ENCODE data around the gene CTDSPL2.
"Not testable (repeated sequence)": the region's sequence is repeated elsewhere in the genome, so short reads cannot be mapped to it uniquely, and the experiment has no call there.

Gene CTDSPL2

GRCh38 chr15:44489464-44489863 lies 62.0 kb downstream of the CTDSPL2 start:
- no peak for DNase-seq

GRCh38 chr15:44490622-44491021 lies 63.2 kb downstream of the CTDSPL2 start:
- DNase-seq, result no peak

DNA sequence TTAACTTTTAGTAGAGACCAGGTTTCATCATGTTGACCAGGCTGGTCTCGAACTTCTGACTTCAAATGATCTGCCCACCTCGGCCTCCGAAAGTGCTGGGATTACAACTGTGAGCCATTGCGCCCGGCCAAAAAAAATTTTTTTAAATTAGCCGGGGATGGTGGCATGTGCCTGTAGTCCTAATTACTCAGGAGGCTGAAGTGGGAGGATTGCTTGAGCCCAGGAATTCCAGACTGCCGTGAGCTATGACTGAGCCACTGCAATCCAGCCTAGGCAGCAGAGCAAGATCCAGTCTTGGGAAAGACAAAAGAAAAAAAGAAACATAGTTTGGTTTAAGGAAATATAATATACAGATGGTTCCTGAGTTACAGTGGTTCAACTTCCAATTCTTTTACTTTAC lies 64.6 kb downstream of the CTDSPL2 start:
- DNase-seq, result no peak

DNA sequence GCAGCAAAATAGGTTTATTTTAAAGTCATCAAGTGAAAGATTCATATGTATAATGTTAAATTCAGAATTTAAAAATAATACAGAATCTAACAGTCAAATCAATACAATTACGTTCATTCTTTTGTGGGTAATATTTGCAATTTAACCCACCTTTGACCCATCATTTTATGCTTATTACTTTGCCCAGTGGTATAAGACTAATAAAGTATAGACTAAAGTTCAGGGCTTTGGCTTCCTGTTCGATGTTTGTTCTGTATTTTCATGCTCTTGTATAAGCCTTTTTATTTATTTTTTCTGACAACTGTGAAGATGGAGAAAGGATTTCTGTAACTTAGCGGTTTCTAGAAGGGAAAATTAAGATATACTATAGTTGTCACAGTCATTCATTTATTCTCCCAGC lies 65.2 kb downstream of the CTDSPL2 start:
- no peak for DNase-seq

DNA sequence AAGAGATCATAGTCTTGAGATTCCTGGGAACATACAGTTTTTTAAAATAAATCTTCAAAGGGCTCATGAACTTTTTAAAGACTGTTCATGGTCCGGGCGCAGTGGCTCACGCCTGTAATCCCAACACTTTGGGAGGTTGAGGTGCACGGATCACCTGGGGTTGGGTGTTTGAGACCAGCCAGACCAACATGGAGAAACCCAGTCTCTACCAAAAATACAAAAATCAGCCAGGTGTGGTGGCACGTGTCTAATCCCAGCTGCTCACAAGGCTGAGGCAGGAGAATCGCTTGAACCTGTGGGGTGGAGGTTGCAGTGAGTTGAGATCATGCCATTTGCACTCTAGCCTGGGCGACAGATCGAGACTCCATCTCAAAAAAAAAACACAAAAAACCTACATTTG lies 68.1 kb downstream of the CTDSPL2 start:
- DNase-seq, result no peak

- no peak for DNase-seq
Observed at GRCh38 chr15:44500555-44500954, 73.1 kb downstream of the CTDSPL2 start.

GRCh38 chr15:44501768-44502366 lies 74.4 kb downstream of the CTDSPL2 start:
- DNase-seq, result no peak

- no peak for DNase-seq
Observed at GRCh38 chr15:44516436-44516835, 89.0 kb downstream of the CTDSPL2 start.

GRCh38 chr15:44519537-44519936 lies 92.1 kb downstream of the CTDSPL2 start:
- DNase-seq, result no peak

DNA sequence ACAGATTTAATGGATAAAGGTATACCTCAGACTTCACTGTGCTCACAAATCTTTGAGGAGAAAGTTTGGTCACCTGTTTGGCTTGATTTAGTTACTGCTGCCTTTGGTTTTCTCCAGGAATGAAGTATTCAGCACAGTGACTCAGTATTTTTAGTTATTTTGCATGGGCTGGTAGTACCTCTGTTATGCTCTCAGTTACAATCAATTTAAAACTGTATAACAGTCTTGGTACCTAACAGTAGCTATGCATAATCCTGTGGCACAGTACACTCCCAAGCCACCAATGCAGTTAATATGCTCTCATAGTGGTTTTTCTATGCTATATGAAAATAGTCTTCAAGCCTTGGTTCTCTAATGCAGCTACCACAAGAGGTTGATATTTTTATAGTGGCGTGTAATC lies 97.6 kb downstream of the CTDSPL2 start:
- DNase-seq, result no peak

DNA sequence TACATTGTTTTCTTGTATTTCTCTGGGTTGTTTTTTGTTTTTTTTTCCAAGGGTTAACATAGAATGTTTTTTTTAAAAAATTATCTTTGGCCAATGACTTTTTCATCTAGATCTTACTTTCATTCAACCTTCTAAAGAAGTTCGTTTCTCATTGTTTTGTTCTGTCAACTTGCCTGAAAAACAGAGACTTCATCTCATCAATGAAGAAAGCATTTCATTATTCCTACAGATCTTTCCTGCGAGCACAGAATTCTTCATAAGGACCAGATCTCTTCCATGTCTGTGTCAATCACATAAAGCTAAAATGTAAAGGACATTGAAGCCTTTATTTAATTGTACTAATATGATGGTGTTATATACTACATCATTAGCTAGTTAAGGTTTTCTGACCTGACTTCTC lies 99.8 kb downstream of the CTDSPL2 start:
- DNase-seq, result no peak

DNA sequence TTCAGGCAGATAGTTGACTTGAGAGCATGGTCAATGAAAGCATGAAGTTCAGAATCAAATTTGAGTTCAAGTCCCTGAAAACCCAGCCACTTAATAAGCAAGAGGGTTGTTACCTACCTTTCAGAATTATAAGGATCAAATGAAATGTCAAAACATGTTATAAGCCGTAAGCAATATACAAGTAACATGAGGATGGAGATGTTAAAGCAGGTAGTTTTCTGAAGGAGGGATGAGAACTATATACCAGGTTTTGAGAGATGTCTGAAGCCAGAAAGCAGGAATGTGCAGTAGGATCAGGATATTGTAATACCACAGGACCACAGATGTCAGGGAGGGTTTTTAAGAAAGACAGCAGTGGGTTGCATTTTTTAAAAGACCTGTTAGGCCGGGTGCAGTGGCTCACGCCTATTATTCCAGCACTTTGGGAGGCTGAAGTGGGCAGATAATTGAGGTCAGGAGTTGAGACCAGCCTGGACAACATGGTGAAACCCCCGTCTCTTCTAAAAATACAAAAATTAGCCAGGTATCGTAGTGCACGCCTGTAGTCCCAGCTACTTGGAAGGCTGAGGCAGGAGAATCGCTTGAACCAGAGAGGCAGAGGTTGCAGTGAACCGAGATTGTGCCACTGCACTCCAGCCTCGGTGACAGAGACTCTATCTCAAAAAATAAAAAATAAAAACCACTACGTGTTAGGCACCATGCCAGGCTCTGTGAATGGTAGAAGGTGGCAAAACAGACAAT lies 102.6 kb downstream of the CTDSPL2 start:
- DNase-seq, result no peak

DNA sequence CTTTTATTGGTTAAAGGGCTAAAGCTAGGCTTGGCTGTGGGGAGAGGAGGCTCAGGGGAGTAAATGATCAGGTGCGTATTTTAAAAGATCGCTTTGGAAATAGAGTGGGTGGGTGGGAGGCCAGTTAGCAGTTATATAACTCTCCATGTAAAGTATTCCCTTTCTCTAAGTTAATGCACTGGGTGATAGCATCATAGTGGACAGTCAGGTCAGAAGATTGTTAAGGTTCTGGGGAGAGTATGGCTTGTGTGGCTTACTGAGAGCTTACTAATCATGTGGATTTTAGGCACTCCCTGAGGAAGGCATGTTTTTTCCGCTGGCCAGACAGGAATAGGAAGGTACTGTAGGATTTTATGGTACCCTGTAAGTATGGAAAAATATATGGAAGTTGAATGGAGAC lies 103.2 kb downstream of the CTDSPL2 start:
- no peak for DNase-seq

DNA sequence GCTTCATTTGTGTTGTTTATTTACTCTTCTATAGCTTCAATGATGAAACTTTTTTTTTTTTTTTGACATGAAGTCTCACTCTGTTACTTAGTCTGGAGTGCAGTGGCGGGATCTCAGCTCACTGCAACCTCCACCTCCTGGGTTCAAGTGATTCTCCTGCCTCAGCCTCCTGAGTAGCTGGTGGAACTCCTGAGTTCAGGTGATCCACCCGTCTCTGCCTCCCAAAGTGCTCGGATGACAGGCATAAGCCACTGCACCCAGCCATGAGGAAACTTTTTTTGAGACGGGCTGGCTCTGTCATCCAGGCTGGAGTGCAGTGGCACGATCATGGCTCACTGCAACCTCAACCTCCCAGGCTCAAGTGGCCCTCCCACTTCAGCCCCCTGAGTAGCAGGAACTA lies 104.8 kb downstream of the CTDSPL2 start:
- not testable (repeated sequence) for DNase-seq

DNA sequence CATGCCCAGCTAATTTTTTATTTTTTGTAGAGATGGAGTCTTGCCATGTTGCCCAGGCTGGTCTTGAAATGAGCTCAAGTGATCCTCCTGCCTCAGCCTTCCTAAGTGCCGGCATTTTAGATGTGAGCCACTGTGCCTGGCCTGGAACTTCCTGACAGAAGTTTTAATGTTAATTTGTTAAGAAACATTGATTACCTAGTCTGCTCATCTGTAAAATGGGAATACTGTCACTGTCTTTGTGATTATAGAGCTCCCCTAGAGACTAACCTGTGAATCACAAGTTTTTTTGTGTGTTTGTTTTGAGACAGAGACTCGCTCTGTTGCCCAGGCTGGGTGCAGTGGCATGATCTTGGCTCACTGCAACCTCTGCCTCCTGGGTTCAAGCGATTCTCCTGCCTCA lies 105.3 kb downstream of the CTDSPL2 start:
- DNase-seq, result no peak

DNA sequence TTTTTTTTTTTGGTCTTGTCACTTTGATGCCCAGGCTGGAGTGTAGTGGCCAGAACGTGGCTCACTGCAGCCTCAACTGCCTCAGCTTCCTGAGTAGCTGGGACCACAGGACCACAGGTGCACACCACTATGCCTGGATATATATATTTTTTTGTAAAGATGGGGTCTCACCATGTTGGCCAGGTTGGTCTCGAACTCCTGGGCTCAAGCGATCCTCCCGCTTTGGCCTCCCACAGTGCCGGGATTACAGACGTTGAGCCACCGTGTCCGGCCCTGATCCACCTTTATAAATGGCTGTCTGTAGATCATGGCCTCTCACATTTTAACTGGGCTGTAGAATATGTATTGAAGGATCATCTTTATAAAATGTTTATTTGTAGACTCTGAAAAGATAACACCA lies 107.7 kb downstream of the CTDSPL2 start:
- DNase-seq, result no peak

- no peak for DNase-seq
Observed at GRCh38 chr15:44535523-44536301, 108.3 kb downstream of the CTDSPL2 start.

GRCh38 chr15:44536302-44536961 lies 109.0 kb downstream of the CTDSPL2 start:
- DNase-seq, result peak; percentile 83

DNA sequence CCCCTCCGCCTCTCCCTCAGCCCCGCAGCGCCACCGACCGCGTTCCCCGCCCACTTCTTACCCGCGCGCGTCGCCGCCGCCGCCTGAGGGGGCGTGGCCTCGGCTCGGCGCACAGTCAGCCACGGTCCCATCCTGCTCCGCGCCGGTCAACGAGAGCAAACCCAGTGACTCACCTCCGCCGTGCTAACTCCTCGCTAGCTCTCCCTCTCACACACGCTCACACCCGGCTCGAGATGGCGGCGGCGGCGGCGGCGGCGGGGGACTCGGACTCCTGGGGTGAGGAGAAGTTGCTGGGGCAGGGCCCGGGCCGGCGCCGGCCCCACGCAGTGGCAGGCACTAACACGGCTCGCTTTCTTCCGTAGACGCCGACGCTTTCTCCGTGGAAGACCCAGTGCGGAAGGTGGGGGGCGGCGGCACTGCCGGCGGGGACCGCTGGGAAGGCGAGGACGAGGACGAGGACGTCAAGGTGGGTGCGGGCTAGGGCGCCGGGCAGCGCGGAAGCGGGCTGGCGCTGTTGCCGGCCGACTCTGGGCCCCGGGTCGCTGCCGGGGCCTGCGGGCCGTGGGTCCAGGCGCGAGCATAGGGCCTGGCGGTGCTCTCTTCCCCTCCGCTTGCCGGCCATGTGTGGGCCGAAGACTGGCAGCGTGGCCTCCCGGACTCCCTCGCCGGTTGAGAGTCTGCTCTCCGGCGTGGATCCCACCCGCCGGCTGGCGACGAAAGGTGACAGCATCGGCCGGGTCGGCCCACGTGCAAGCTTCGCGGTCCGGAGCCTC lies 109.7 kb downstream of the CTDSPL2 start, which contains the start of gene EIF3J:
Gene EIF3J (plus strand): TSS at position 186 of the 773 bp plus-strand sequence. CDS start 48 bp downstream, at position 234.
- peak; percentile 83 for DNase-seq

DNA sequence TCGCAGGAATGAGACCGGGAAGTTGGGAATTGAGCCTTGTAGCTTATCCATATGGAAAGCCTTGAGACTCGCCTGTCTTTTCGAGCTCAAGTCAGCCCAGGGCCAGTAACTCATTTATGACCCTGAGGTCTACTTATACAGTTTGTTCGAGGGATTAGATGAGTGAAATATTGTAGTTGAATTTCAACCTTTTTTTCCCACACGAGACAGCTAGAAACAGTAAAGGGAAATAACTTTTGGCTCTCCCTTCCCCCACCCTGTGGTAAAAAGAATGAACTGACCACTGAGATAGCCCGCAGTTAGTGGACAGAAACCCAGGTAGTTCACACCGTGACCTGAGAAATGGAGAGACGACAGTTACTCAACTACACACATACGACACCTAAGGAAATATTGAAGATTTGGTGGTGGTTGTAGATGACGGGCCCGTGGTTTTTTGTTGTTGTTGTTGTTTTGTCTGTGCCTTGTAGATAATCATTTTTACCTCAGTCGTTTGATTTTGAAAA lies 110.4 kb downstream of the CTDSPL2 start:
- no peak for DNase-seq

DNA sequence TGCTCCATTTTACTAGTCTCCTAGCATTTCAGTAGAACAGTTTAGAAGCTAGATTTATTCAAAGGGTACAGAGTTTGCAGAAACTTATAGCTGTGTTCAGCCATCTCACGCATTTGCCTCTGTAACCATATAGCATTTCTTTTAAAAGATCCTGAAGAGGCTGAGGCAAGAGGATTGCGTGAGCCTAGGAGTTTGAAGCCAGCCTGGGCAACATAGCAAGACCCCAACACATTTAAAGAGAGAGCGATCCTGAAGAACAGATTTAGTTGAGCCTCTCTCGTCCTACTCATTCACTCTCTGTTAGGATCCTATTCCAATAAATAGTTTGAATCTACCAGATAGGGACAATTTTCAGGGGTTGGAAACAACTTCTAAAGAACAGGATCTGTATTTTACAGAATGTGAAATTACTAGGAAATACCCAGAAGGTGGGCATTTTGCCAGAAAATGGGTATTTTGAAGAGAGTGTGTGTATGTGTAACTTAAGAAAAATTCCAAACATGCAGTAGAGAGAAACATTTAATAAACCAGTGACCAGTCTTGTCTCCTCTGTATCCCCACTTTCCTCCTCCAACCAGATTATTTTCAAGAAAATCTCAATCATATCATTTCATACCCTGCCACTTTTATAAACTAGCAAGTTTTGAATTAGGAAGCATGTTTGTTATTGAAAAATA lies 114.0 kb downstream of the CTDSPL2 start:
- no peak for DNase-seq

- DNase-seq, result no peak
Observed at GRCh38 chr15:44542596-44542995, 115.2 kb downstream of the CTDSPL2 start.
